ENCODE data around the gene PCCB.

DNA sequence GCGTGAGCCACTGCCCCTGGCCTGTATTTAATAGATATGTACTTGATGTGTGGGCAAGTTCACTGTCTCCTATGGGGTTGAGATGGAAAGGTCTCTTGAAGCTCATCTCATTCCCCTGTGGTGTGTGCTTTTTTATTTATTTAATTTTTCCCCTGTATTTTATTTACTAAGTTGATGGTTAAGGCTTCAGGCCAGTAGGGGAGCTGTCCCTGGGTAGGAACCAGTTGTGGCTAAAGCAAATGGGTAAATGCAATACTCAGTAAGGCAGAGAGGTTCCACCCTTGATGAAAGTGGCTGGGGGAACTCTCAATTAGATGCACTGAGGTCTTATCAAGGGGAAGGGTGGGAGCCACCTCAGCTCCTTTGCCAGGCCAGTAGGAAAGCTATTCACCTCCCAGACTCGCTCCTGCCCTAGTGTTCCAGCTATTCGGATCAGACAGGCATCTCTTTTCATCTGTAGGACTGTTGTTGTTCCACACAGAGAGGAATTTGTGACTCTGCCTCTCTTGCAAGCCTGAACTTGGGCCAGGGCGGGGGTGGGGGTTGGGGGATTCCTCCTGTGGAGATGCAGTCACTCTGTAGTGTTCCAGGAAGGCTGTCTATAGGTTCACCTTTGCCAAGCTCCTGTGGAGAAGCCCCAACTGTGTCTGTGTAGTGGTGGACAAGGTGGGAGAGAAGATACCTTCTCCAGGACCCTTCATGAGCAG lies 26.1 kb downstream of the PCCB start:
- TF ChIP-seq, protein P1, sequence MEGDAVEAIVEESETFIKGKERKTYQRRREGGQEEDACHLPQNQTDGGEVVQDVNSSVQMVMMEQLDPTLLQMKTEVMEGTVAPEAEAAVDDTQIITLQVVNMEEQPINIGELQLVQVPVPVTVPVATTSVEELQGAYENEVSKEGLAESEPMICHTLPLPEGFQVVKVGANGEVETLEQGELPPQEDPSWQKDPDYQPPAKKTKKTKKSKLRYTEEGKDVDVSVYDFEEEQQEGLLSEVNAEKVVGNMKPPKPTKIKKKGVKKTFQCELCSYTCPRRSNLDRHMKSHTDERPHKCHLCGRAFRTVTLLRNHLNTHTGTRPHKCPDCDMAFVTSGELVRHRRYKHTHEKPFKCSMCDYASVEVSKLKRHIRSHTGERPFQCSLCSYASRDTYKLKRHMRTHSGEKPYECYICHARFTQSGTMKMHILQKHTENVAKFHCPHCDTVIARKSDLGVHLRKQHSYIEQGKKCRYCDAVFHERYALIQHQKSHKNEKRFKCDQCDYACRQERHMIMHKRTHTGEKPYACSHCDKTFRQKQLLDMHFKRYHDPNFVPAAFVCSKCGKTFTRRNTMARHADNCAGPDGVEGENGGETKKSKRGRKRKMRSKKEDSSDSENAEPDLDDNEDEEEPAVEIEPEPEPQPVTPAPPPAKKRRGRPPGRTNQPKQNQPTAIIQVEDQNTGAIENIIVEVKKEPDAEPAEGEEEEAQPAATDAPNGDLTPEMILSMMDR (IDR thresholded peaks at IDR 0.05), result no peak
- TF ChIP-seq EZH2 (IDR thresholded peaks at IDR 0.05; ENCODE audit: borderline replicate concordance, insufficient read depth, low read depth, low read length, poor library complexity, severe bottlenecking), result no peak

All from B cell (primary cell).